GM13977 (cell line): ENCODE results near the gene TMEM163.

Experiments used
- DNase-seq: peaks from one replicate; pipeline ENCODE4 v3.0.0; 2012; ENCODE audit warnings: low spot score
- in situ Hi-C: fragments of 300-500 bp; cut with MboI; formaldehyde crosslinking; loops from one replicate; pipeline ENCODE4 v1.12.0; 2022; ENCODE audit warnings: low sequenced_read_pairs, low pct_unique_long_range_greater_than_20kb, mixed read lengths, inconsistent platforms; ENCODE audit not compliant: unreplicated experiment
- TF ChIP-seq, protein P1 (sequence below): IDR thresholded peaks from 2 replicates; pipeline ENCODE4 v1.5.1; 2012; ENCODE audit warnings: mild to moderate bottlenecking, control low read depth; ENCODE audit not compliant: insufficient read depth; ENCODE audit errors: extremely low read depth, missing control alignments

The TMEM163 gene

DNA sequence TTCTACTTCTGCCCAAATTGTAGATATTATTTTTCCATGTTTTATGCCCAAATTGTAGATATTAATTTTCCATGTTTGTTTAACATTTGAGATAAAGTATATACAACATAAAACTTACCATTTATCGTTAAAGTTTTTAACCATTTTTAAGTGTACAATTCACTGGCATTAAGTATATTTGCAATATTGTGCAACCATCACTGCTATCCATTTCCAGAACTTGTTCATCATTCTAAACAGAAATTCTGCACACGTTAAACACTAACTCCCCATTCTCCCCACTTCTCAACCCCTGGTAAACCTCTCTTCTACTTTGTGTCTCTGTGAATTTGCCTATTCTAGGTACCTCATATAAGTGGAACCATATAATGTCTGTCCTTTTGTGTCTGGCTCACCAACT, 302.8 kb downstream of the TMEM163 start:
- in situ Hi-C loops, result loop anchor here (10.0 to 25.0 kb wide), 3 partner anchors 179 to 454 kb away; no protein-coding TSS in a partner anchor
- no peak for DNase-seq
- TF ChIP-seq, protein P1, sequence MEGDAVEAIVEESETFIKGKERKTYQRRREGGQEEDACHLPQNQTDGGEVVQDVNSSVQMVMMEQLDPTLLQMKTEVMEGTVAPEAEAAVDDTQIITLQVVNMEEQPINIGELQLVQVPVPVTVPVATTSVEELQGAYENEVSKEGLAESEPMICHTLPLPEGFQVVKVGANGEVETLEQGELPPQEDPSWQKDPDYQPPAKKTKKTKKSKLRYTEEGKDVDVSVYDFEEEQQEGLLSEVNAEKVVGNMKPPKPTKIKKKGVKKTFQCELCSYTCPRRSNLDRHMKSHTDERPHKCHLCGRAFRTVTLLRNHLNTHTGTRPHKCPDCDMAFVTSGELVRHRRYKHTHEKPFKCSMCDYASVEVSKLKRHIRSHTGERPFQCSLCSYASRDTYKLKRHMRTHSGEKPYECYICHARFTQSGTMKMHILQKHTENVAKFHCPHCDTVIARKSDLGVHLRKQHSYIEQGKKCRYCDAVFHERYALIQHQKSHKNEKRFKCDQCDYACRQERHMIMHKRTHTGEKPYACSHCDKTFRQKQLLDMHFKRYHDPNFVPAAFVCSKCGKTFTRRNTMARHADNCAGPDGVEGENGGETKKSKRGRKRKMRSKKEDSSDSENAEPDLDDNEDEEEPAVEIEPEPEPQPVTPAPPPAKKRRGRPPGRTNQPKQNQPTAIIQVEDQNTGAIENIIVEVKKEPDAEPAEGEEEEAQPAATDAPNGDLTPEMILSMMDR, result no peak

DNA sequence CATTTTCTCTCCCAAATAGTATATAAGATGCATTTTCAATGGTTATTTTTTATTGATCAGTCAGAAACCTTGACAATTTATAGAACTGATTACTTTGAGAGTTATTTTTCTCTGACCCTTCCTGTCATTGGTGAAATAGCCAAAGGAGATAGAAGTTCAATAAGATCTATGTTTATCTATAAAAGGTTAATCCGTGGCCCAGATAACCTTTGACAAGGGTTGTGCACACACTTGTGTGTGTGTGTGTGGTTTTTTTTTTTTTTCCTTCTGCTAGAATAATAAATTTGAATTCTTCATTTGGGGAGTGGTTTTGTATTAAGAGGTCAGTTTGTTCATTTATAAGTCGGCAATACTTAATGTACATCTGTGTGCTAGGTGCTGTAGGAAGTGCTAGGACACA, 304.9 kb downstream of the TMEM163 start:
- TF ChIP-seq, protein P1, result no peak
- in situ Hi-C loops, result loop anchor here (10.0 to 25.0 kb wide), 3 partner anchors 177 to 452 kb away; no protein-coding TSS in a partner anchor
- DNase-seq, result no peak

DNA sequence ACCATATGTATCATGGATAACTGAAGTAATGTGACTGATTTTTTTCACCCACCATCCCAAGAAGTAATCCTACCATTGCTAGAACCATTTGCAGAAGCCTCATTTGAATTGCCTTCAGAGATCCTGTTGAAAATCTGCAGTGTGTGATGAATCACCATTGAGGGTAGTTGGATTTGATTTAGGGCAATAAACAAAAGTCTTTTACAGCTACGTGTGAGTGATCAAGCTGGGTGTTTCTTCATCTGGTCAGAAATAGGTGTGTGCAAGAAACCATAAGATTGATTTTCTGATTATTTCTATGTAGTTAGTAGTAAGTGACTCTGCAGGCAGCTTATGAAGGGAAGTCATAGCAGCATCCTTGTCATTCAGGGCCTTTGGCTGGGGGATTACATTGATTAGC, 305.4 kb downstream of the TMEM163 start:
- no peak for DNase-seq
- in situ Hi-C loops, result loop anchor here (10.0 to 25.0 kb wide), 3 partner anchors 176 to 451 kb away; no protein-coding TSS in a partner anchor
- TF ChIP-seq, protein P1, result no peak

DNA sequence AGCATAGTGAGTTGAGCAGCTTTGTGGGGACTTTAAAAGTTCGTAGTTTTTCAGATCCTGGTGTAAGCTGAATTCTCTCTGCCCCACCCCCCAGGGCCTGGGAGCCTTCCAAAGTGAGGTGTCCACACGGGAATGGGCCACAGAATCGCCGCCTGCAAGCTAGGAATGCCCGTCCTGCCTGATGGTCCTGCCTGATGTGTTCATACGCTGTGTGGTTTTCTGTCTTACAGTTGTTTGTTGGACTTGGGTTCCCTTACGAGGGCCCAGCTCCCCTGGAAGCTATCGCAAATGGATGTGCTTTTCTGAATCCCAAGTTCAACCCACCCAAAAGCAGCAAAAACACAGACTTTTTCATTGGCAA, 306.2 kb downstream of the TMEM163 start:
- TF ChIP-seq, protein P1, result no peak
- in situ Hi-C loops, result loop anchor here (10.0 to 25.0 kb wide), 3 partner anchors 175 to 450 kb away; no protein-coding TSS in a partner anchor
- DNase-seq, result no peak

DNA sequence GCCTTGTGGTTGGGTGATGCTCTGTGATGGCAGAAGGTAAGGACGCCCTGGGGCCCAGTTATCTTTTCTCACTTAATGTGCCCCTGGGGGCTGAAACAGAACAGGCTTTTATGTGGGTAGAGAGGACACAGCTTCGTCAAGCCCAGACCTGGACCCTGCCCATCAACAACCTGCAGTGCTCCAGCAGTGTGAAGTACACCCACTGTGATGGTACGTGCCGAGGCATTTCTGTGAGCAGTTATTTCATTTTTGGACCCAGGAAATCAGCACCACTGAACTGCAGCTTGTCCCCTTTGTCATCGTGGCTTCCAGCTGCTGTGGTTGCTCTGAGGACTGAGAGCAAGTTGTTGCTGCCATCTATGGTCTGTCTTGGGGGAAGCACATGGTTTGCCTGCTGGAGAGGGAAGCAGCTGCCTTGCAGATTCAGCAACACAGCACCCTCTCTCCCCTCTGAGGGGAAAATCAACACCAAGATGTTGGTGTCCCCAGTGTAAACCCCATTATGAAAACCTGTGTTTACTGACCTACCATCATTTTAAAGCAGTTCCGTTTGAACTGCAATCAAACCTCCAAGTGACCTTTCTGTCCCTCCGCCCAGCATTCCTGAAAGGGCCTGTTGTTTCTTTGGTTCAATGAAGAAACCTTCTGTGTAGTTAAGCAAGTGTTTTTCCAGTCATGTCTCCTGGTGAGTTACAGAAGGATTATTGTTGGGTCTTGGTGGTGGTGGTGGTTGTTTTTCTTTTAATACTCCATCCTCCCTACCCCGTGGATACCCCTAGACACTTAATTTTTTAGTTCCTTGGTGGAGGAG, 306.8 kb downstream of the TMEM163 start:
- TF ChIP-seq, protein P1, result peak; percentile 87
- in situ Hi-C loops, result loop anchor here (10.0 to 25.0 kb wide), 3 partner anchors 175 to 450 kb away; no protein-coding TSS in a partner anchor
- peak; percentile 74 for DNase-seq

DNA sequence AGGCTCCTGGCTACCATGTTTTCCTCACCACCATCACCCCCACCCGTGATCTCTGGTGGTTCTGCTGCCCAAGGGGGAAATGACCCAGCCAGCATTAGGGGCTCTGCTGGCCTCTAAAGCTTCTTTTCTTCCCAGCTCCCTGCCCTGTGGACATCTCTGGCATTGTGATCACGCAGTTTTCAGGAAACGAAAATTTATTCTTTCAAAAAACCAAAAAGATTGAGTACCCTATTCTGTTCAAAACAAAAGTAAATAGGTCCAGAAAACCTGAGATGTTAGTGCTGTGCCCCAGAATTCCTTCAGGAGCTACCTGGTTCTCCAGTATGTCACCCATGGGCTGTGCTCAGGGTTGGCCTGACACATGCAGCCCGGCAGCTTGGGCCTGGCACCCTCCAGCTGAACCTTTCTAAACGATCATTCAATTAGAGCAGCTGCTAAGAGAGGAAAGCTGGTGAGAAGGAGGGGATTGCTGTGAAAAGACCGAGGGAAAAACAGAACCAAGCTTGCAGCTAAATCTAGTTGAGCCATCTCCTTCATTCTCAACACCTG, 307.4 kb downstream of the TMEM163 start:
- TF ChIP-seq, protein P1, result no peak
- no peak for DNase-seq
- in situ Hi-C loops, result loop anchor here (10.0 to 25.0 kb wide), 3 partner anchors 174 to 449 kb away; no protein-coding TSS in a partner anchor
